HuH-7.5 (cell line): ENCODE results near the gene LCAT.

Experiments used
- DNase-seq: peaks from one replicate; pipeline ENCODE4 v3.0.0; 2011; ENCODE audit warnings: low spot score

The LCAT gene

GRCh38 chr16:67909056-67909742 lies 34.7 kb downstream of the LCAT start:
- DNase-seq = no peak

GRCh38 chr16:67907397-67908180 lies 36.3 kb downstream of the LCAT start:
- DNase-seq = no peak

- DNase-seq = no peak
Measured at GRCh38 chr16:67902831-67903230, 41.1 kb downstream of the LCAT start.

- no peak for DNase-seq
Measured at GRCh38 chr16:67901734-67902133, 42.2 kb downstream of the LCAT start.

GRCh38 chr16:67897231-67897630 lies 46.7 kb downstream of the LCAT start:
- no peak for DNase-seq

- DNase-seq = peak; percentile 51
Measured at GRCh38 chr16:67893743-67894399, 50.0 kb downstream of the LCAT start.

- DNase-seq = peak; percentile 99
Measured at GRCh38 chr16:67892899-67893742, 50.8 kb downstream of the LCAT start, which contains the start of gene PSKH1. PSKH1 (plus strand) TSS chr16:67893254; CDS start chr16:67908750, 15,496 bp downstream.

GRCh38 chr16:67892375-67892774 lies 51.5 kb downstream of the LCAT start:
- no peak for DNase-seq
